K562 (cell line): ENCODE data around the gene PAQR8. TPM values are rescaled to one million over a fixed set of nuclear protein-coding genes. Genes with fewer than 3 reads are reported as not detected.

Experiments
- ATAC-seq: fragments of 200-7000 bp; cut with Tn5 transposase; 3 replicates; pipeline ENCODE4 v1.9.1; 2020; ENCODE audit warnings: moderate library complexity
- BruUV-seq: library from RNA; stranded (reverse); fragments of 400-500 nt; replicated peaks from 2 replicates; lab custom pipeline; 2021; lab: Mats Ljungman, UMichigan
- CTCF ChIA-PET: fragments of 300-600 bp; formaldehyde crosslinking; extraction: SDS; loops from one replicate; lab custom pipeline; 2021; ENCODE audit warnings: low intra/inter-chr PET ratio; lab: Yijun Ruan, JAX
- POLR2A ChIA-PET: fragments of 300-600, 350-650 bp; sonication (Branson Sonifier 250); formaldehyde crosslinking; extraction: SDS; loops from one replicate; lab custom pipeline; 2021; ENCODE audit warnings: antibody characterized with exemption, inconsistent platforms; lab: Yijun Ruan, JAX
- DNase-seq, 4 experiments: peaks; one replicate each; pipeline versions ENCODE4 v3.0.0 to v3.0.0-alpha.2; 2011 to 2018; ENCODE audit warnings: low spot score in 3 of 4, mixed read lengths in 3 of 4; ENCODE audit errors: extremely low read depth in 1 of 4
- FAIRE-seq: peaks from 2 replicates; lab custom pipeline; 2011; peaks lifted over from hg19 to GRCh38; lab: Jason Lieb, UNC
- H2AFZ ChIP-seq: 2 replicates; pipeline ENCODE4 v1.6.0; 2011; ENCODE audit warnings: low read depth, low read length, control low read depth, inconsistent platforms
- H3K27ac ChIP-seq: fragments of 200-600 bp; 3 replicates; pipeline ENCODE4 v1.8.0; 2011; ENCODE audit warnings: low read depth, mild to moderate bottlenecking, control low read depth, inconsistent platforms, low read length, moderate library complexity, mixed read lengths; ENCODE audit errors: extremely low read depth
- H3K27me3 ChIP-seq, 2 experiments: fragments of 300-600 bp in 1 of 2; 2 replicates in 1 of 2; 3 replicates in 1 of 2; pipeline versions ENCODE4 v1.6.0 to v1.8.0; 2011; ENCODE audit warnings: inconsistent platforms in 2 of 2, low read length in 2 of 2, mild to moderate bottlenecking in 1 of 2, mixed read lengths in 1 of 2, moderate library complexity in 1 of 2; ENCODE audit not compliant: control insufficient read depth in 2 of 2, insufficient read depth in 2 of 2
- H3K36me3 ChIP-seq: fragments of 300-600 bp; 3 replicates; pipeline ENCODE4 v1.8.0; 2011; ENCODE audit warnings: mild to moderate bottlenecking, low read length, inconsistent platforms; ENCODE audit not compliant: control insufficient read depth, insufficient read depth
- H3K4me1 ChIP-seq, 2 experiments: fragments of 200-600 bp in 1 of 2; replicated peaks in 1 of 2; 2 replicates in 1 of 2; 3 replicates in 1 of 2; pipeline versions ENCODE4 v1.5.1 to v1.8.0; 2011; ENCODE audit warnings: inconsistent platforms in 2 of 2, low read length in 2 of 2, mild to moderate bottlenecking in 1 of 2, mixed read lengths in 1 of 2, moderate library complexity in 1 of 2; ENCODE audit not compliant: control insufficient read depth in 2 of 2, insufficient read depth in 2 of 2
- H3K4me2 ChIP-seq: 2 replicates; pipeline ENCODE4 v1.6.1; 2011; ENCODE audit warnings: low read length, control low read depth, inconsistent platforms, mixed read lengths; ENCODE audit not compliant: insufficient read depth
- H3K4me3 ChIP-seq: fragments of 200-600 bp; sonication (generic), shearing (Covaris generic); 2 replicates; pipeline ENCODE4 v1.5.1; 2016; ENCODE audit warnings: control low read depth, inconsistent platforms
- H3K79me2 ChIP-seq: fragments of 200-600 bp; 3 replicates; pipeline ENCODE4 v1.8.0; 2011; ENCODE audit warnings: low read length, inconsistent platforms; ENCODE audit not compliant: control insufficient read depth, insufficient read depth
- H3K9ac ChIP-seq, 2 experiments: 2 replicates each; pipeline versions ENCODE4 v1.6.0 to v1.6.1; 2011; ENCODE audit warnings: low read depth in 2 of 2, low read length in 2 of 2, control low read depth in 1 of 2, inconsistent platforms in 1 of 2, mild to moderate bottlenecking in 1 of 2, mixed read lengths in 1 of 2; ENCODE audit not compliant: insufficient read depth in 1 of 2
- H3K9me1 ChIP-seq: one replicate; pipeline ENCODE4 v1.6.0; 2011; ENCODE audit warnings: inconsistent platforms, mild to moderate bottlenecking, low read length, moderate library complexity; ENCODE audit not compliant: control insufficient read depth, insufficient read depth
- H3K9me3 ChIP-seq: replicated peaks from 2 replicates; pipeline ENCODE4 v1.5.1; 2011; ENCODE audit warnings: low read depth, low read length, inconsistent platforms; ENCODE audit not compliant: control insufficient read depth, insufficient read depth
- H4K20me1 ChIP-seq: replicated peaks from 2 replicates; pipeline ENCODE4 v1.6.1; 2011; ENCODE audit warnings: low read length, inconsistent platforms, mixed read lengths; ENCODE audit not compliant: control insufficient read depth, insufficient read depth
- COPS2 ChIP-seq: fragments of 450-650 bp; conservative IDR thresholded peaks from 2 replicates; pipeline ENCODE4 v1.6.1; 2016; ENCODE audit warnings: mild to moderate bottlenecking, moderate library complexity
- EHMT2 ChIP-seq: fragments of 450-650 bp; IDR thresholded peaks from 2 replicates; pipeline ENCODE4 v1.6.1; 2018; ENCODE audit warnings: antibody characterized with exemption
- ETV5 ChIP-seq: sonication (generic); formaldehyde crosslinking; IDR thresholded peaks from 2 replicates; pipeline ENCODE4 v1.4.0; 2020; ENCODE audit warnings: low read depth, mild to moderate bottlenecking, missing genetic modification reagents
- HCFC1 ChIP-seq: IDR thresholded peaks from 2 replicates; pipeline ENCODE4 v1.6.1; 2012; ENCODE audit warnings: low read depth, low read length, improper control_type of control experiment
- MAX ChIP-seq: sonication (generic); formaldehyde crosslinking; IDR thresholded peaks from 2 replicates; pipeline ENCODE4 v1.9.0; 2022; ENCODE audit warnings: mild to moderate bottlenecking, missing genetic modification reagents
- POLR2AphosphoS5 ChIP-seq: IDR thresholded peaks from 2 replicates; pipeline ENCODE4 v1.6.1; 2011; ENCODE audit warnings: mild to moderate bottlenecking, low read depth, low read length, moderate library complexity; ENCODE audit not compliant: control insufficient read depth, insufficient read depth
- RBM22 ChIP-seq: fragments of 200-400 bp; formaldehyde crosslinking; IDR thresholded peaks from 2 replicates; pipeline ENCODE4 v1.6.1; 2018; ENCODE audit warnings: low read length, low read depth; ENCODE audit not compliant: poor library complexity, severe bottlenecking
- SMAD2 ChIP-seq: fragments of 150-350 bp; IDR thresholded peaks from 2 replicates; pipeline ENCODE4 v1.6.1; 2014; ENCODE audit warnings: low read depth, mild to moderate bottlenecking, low read length
- SPI1 ChIP-seq: IDR thresholded peaks from 2 replicates; pipeline ENCODE4 v1.6.1; 2011; ENCODE audit warnings: low read depth, low read length, control low read depth, borderline replicate concordance
- YY1 ChIP-seq, 3 experiments: IDR thresholded peaks; 2 replicates each; pipeline ENCODE4 v1.6.1; 2011; ENCODE audit warnings: low read length in 2 of 3, mild to moderate bottlenecking in 2 of 3, moderate library complexity in 2 of 3, borderline replicate concordance in 1 of 3, control low read depth in 1 of 3, low read depth in 1 of 3; ENCODE audit not compliant: insufficient read depth in 3 of 3, insufficient replicate concordance in 2 of 3, control insufficient read depth in 1 of 3, insufficient read length in 1 of 3; ENCODE audit errors: extremely low read depth in 1 of 3
- ZNF778 ChIP-seq: fragments of 450-650 bp; formaldehyde crosslinking; IDR thresholded peaks from 2 replicates; pipeline ENCODE4 v1.4.0; 2020; ENCODE audit warnings: mild to moderate bottlenecking, moderate library complexity
- WGBS: fragments of 100-300 bp; shearing (Covaris generic); methylation state at CpG from one replicate; pipeline ENCODE4 v1.1.6; 2016; ENCODE audit warnings: low coverage, mixed read lengths; ENCODE audit not compliant: insufficient coverage; ENCODE audit errors: missing lambda C conversion rate; 5-methylcytosine and 5-hydroxymethylcytosine counted together
- in situ Hi-C: fragments of 300-500 bp; cut with MboI; formaldehyde crosslinking; loops from 4 replicates; pipeline ENCODE4 v1.15.0; 2018; ENCODE audit warnings: inconsistent platforms, mixed read lengths
- intact Hi-C: fragments of 100-400 bp; cut with micrococcal nuclease; formaldehyde crosslinking; loops from 2 replicates; pipeline ENCODE4 v1.14.2; 2022
- polyA plus RNA-seq, 8 experiments: library from polyadenylated mRNA; depleted of rRNA in 4 of 8; stranded (reverse) in 5 of 8; unstranded in 3 of 8; fragments of >200 nt; fragmentation: Nextera tagmentation in 2 of 8; fragmentation: Illumina TruSeq in 1 of 8; extraction: Ambion mirVana in 2 of 8; extraction: Trizol in 1 of 8; gene quantifications; 2 replicates each; pipeline versions ENCODE4 v1.2.1 to v1.2.3, GENCODE V29; 2011 to 2014; ENCODE audit warnings: inconsistent platforms in 1 of 8, missing spikeins in 1 of 8
- total RNA-seq, 7 experiments: library from RNA; depleted of rRNA in 6 of 7; stranded (reverse); fragments of >200 nt in 6 of 7; fragmentation: Illumina TruSeq in 2 of 7; extraction: Trizol in 2 of 7; gene quantifications; 2 replicates each; pipeline versions ENCODE4 v1.2.1 to v1.2.3, GENCODE V29; 2011 to 2021; ENCODE audit warnings: low replicate concordance in 1 of 7
- TF ChIP-seq, protein P1 (sequence below), 3 experiments: fragments of 200-800 bp in 1 of 3; sonication (Bioruptor generic) in 1 of 3; sonication (generic) in 1 of 3; formaldehyde crosslinking in 1 of 3; IDR thresholded peaks; 2 replicates each; pipeline versions ENCODE4 v1.6.1 to v1.8.0; 2016 to 2022; ENCODE audit warnings: mild to moderate bottlenecking in 2 of 3, missing compliant biosample characterization in 2 of 3, missing genetic modification characterization in 2 of 3, missing genetic modification reagents in 1 of 3
- TF ChIP-seq, protein P2 (sequence below): fragments of 250-450 bp; sonication (Bioruptor Pico); IDR thresholded peaks from 2 replicates; pipeline ENCODE4 v1.4.0; 2020; ENCODE audit warnings: mild to moderate bottlenecking, moderate library complexity, borderline replicate concordance

PAQR8 gene
- total and polyA plus RNA-seq, 9 of the 15 experiments (the other 6 are each of a cell fraction or from before 2014, with no cell fraction given), result 1.4 to 10.2 (median 3.5) TPM

DNA sequence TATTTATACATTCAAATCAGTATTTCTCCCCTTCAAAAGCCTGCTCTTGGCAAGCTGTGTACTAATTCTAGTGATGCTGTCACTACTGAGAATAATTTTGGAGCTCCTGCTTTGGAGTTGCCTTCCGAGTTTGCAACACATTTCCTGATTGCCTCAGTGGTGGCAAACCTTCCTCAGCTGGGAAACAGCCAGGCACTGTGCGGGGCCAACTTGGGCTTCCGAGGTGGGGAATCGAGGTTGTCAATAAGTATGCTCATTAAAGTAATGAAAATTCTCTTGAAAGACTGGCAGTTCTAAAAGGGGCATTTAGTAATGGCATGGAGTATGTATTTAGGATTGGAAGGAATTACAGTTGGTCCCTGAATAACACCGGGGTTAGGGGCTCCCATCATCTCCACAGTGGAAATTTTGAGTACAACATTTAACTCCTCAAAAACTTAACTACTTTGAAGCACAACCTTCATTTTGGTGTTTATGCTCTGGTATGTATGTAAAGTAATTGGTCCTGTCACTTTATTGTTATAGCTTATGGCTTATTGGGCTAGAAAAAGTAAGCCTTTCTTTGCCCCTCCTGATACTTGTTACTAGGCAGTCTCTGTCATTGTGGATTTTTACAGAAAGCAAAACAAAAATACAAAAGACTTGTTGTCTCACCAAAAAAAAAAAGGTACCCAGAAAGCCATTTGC, 2.7 kb downstream of the PAQR8 start:
- FAIRE-seq (no peak), DNase-seq (no peak), ATAC-seq (no peak)
- H3K4me1 ChIP-seq, result peaks cover 17 to 28% of the 10 kb centered on the region in 2 experiments
- no peak overlapping the region for H3K27ac ChIP-seq
- intact Hi-C loops (loop anchor here (5.0 kb wide), 2 partner anchors 47 to 62 kb away; no protein-coding TSS in a partner anchor), in situ Hi-C loops (no loop called here)
- H4K20me1 ChIP-seq, result no peaks in the 10 kb centered on the region
- H3K27me3 ChIP-seq, result no peaks in the 10 kb centered on the region
- TF ChIP-seq, protein P1, sequence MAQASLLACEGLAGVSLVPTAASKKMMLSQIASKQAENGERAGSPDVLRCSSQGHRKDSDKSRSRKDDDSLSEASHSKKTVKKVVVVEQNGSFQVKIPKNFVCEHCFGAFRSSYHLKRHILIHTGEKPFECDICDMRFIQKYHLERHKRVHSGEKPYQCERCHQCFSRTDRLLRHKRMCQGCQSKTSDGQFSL (CRISPR knock-in tag; IDR thresholded peaks at IDR 0.05), result no peak
- TF ChIP-seq, protein P1 (tag; IDR thresholded peaks at IDR 0.05), result no peak
- TF ChIP-seq POLR2AphosphoS5, result no peak
- TF ChIP-seq ETV5, result no peak
- TF ChIP-seq SMAD2, result no peak
- no peak for TF ChIP-seq EHMT2
- TF ChIP-seq ZNF778, result no peak
- TF ChIP-seq RBM22, result no peak
- no peak for TF ChIP-seq SPI1
- TF ChIP-seq HCFC1, result no peak
- no peak for TF ChIP-seq COPS2
- TF ChIP-seq, protein P2, sequence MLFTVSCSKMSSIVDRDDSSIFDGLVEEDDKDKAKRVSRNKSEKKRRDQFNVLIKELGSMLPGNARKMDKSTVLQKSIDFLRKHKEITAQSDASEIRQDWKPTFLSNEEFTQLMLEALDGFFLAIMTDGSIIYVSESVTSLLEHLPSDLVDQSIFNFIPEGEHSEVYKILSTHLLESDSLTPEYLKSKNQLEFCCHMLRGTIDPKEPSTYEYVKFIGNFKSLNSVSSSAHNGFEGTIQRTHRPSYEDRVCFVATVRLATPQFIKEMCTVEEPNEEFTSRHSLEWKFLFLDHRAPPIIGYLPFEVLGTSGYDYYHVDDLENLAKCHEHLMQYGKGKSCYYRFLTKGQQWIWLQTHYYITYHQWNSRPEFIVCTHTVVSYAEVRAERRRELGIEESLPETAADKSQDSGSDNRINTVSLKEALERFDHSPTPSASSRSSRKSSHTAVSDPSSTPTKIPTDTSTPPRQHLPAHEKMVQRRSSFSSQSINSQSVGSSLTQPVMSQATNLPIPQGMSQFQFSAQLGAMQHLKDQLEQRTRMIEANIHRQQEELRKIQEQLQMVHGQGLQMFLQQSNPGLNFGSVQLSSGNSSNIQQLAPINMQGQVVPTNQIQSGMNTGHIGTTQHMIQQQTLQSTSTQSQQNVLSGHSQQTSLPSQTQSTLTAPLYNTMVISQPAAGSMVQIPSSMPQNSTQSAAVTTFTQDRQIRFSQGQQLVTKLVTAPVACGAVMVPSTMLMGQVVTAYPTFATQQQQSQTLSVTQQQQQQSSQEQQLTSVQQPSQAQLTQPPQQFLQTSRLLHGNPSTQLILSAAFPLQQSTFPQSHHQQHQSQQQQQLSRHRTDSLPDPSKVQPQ (CRISPR knock-in tag), result no peak
- TF ChIP-seq YY1 (IDR thresholded peaks at IDR 0.05; ENCODE audit: borderline replicate concordance in 1 of 3, control insufficient read depth in 1 of 3, extremely low read depth in 1 of 3, insufficient read depth in 3 of 3, insufficient read length in 1 of 3, insufficient replicate concordance in 2 of 3, low read depth in 1 of 3, low read length in 2 of 3), result no peak
- TF ChIP-seq MAX, result no peak
- POLR2A ChIA-PET, result interaction anchor here (3.5 kb wide), 1 partner anchor 8 kb away, joined by 17 read pairs; no protein-coding TSS in a partner anchor
- no peak overlapping the region for H3K9ac ChIP-seq
- H3K36me3 ChIP-seq, result peaks cover 17% of the 10 kb centered on the region; the same call in 2 of the 3 replicates
- CTCF ChIA-PET, result no interaction called here
- H3K79me2 ChIP-seq, result peaks cover 59% of the 10 kb centered on the region
- no TSS peak for BruUV-seq
- no peak overlapping the region for H2AFZ ChIP-seq
- no peak overlapping the region for H3K4me3 ChIP-seq
- no peak overlapping the region for H3K4me2 ChIP-seq
- 72% methylated on average over 5 of the region's 5 CpGs for WGBS
- H3K9me3 ChIP-seq, result no peaks in the 10 kb centered on the region
- no peaks in the 10 kb centered on the region for H3K9me1 ChIP-seq
